ENCODE data around the gene PADI2. TPM values are rescaled to one million over a fixed set of nuclear protein-coding genes. Genes with fewer than 3 reads are reported as not detected.

Gene PADI2
- total RNA-seq, 6 donors from 2014 or later = 1.9 to 25.2 (median 4.9) TPM

DNA sequence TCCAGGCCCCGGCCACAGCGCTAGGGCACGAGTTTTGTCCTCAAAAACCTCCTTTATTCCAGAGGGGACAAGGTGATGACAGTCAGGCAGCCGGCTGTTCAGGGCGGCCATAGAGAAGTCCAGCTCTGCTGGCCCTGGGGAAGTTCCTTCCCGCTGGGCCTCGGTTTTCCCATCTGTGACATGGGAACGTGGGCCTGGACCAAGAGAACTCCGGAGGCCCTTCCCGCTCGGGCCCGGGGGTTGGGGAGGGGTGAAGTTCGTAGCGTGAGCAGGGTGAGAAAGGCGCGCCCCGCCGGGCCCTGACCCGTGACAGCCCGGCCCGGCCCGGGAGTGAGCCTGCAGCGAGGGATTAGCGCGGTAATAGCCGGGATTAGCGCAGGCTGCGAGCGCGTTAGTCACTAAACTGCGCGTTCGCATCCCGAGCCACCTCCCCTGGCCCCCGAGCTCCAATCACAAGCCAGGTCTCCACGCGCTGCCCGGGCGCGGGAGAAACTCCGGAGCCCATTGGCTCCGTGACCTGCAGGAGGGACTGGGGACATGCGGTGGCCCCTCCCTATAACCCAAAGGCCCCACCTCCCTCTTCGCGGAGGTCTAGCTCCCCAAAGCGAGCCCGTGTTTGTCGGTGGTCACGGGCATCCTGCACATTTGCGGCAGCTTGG is 29.8 kb upstream of the PADI2 start:
- TF ChIP-seq POLR2A (IDR thresholded peaks at IDR 0.05) (no peak), EP300 (IDR thresholded peaks at IDR 0.05) (no peak), POLR2AphosphoS5 (IDR thresholded peaks at IDR 0.05) (no peak)
- TF ChIP-seq, protein P1, sequence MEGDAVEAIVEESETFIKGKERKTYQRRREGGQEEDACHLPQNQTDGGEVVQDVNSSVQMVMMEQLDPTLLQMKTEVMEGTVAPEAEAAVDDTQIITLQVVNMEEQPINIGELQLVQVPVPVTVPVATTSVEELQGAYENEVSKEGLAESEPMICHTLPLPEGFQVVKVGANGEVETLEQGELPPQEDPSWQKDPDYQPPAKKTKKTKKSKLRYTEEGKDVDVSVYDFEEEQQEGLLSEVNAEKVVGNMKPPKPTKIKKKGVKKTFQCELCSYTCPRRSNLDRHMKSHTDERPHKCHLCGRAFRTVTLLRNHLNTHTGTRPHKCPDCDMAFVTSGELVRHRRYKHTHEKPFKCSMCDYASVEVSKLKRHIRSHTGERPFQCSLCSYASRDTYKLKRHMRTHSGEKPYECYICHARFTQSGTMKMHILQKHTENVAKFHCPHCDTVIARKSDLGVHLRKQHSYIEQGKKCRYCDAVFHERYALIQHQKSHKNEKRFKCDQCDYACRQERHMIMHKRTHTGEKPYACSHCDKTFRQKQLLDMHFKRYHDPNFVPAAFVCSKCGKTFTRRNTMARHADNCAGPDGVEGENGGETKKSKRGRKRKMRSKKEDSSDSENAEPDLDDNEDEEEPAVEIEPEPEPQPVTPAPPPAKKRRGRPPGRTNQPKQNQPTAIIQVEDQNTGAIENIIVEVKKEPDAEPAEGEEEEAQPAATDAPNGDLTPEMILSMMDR (IDR thresholded peaks at IDR 0.05) = no peak
- WGBS, 2 donors = 27 to 57% methylated on average over 13 to 47 of the region's 50 CpGs

DNA sequence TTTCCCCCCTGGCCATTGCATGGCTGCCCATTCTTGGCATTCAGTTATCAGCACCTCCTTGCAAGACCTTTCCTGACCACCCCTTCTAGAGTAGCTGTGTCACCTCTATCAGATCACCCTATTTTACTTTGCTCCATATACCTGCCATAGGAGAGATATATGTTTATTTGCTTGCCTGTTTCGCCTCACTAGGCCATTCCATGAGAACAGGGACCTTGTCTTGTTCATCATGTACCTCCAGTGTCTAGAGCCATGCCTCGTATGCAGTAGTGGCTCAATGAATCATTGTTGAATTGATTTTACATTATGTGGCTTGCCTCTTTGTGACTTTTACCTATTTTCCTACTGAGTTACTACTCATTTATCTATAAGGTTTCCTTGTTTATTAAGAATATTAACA is 26.4 kb upstream of the PADI2 start:
- TF ChIP-seq POLR2AphosphoS5 (IDR thresholded peaks at IDR 0.05) (no peak), POLR2A (IDR thresholded peaks at IDR 0.05) (no peak), EP300 (IDR thresholded peaks at IDR 0.05) (no peak)
- TF ChIP-seq, protein P1 (IDR thresholded peaks at IDR 0.05) = no peak
- 83 to 84% methylated on average over 2 of the region's 2 CpGs for WGBS, 2 donors
- no peaks in the 10 kb centered on the region for H3K36me3 ChIP-seq
- H3K4me3 ChIP-seq = no peak overlapping the region
- peaks cover 0 to 7% (median 0%) of the 10 kb centered on the region in 4 donors for H3K4me1 ChIP-seq
- H3K9me3 ChIP-seq = no peaks in the 10 kb centered on the region
- ATAC-seq (ENCODE audit: low FRiP score in 2 of 2) (no peak), DNase-seq (no peak)
- H3K27me3 ChIP-seq = peaks cover 0 to 13% (median 0%) of the 10 kb centered on the region in 4 donors
- H3K27ac ChIP-seq = no peak overlapping the region

More for the DNA sequence above, 29.8 kb upstream of the PADI2 start:
- Histone ChIP-seq H3K9me3 (peaks cover 2 to 13% (median 7%) of the 10 kb centered on the region in 4 donors), H3K4me1 (peaks cover 0 to 7% (median 0%) of the 10 kb centered on the region in 4 donors), H3K4me3 (no peak overlapping the region), H3K27ac (no peak overlapping the region), H3K36me3 (no peaks in the 10 kb centered on the region), H3K27me3 (peaks cover 0 to 13% (median 0%) of the 10 kb centered on the region in 4 donors)
- ATAC-seq (ENCODE audit: low FRiP score in 2 of 2) = no peak
- DNase-seq = peak in 1 of 2 donors; percentile 71

DNA sequence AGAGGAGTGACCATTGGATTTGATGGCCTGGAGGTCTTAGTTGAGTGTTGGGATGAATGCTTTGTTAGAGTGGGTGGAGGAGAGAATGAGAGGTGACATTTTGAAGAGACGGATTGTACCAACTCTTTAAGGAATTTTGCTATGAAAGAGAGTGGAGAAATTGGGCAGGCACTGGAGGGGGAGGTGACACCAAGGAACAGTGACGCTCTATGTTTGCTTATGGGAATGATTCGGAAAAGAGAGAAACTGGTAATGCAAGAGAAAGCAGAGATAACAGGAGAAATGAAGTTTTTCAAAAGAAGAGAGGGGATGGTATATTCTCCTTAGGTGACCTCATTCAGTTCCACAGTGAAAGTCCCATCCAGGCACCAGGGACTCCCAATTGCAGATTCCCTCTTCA is 24.5 kb upstream of the PADI2 start:
- Histone ChIP-seq H3K36me3 (no peaks in the 10 kb centered on the region), H3K4me3 (no peak overlapping the region), H3K4me1 (no peaks in the 10 kb centered on the region), H3K9me3 (no peaks in the 10 kb centered on the region), H3K27ac (no peak overlapping the region), H3K27me3 (peaks cover 0 to under 1% (median 0%) of the 10 kb centered on the region in 4 donors)
- TF ChIP-seq EP300 (IDR thresholded peaks at IDR 0.05) (no peak), POLR2AphosphoS5 (IDR thresholded peaks at IDR 0.05) (no peak), POLR2A (IDR thresholded peaks at IDR 0.05) (no peak)
- TF ChIP-seq, protein P1 (IDR thresholded peaks at IDR 0.05) = no peak
- DNase-seq (no peak), ATAC-seq (ENCODE audit: low FRiP score in 2 of 2) (no peak)
- 82 to 88% methylated on average over 3 of the region's 3 CpGs for WGBS, 2 donors

DNA sequence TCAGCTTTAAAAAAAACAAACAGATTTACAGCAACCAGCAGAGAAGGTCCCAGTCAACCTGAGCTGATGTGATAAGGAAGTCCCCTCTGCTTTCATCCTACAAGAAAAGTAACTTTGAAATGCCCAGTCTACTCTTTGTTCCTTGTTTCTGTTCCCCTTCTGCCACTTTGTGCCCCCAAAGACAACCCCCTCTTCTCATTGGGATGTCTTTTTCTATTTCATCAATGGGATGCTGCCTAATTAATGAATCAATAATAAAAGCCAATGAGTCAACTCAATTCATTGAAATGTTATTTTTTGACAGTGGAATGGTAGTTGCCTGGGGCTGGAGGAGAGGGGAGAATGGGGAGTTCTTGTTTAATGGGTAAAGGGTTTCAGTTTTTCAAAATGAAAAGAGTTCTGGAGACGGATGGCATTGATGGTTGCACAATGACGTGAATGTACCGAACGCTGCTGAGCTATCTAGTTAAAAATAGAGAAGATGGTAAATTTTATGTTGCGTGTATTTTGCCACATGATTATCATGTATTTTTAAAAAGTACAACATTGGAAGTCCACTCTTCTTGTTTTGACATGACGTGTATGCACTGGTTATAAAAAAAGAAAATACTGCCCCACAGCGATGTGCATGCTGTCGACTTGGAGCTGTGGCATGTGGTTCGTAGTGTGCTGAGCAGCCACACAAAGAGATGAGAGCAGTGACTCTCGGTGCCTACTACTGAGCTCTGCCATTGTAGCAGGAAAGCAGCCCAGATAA is 22.4 kb upstream of the PADI2 start:
- TF ChIP-seq POLR2A (IDR thresholded peaks at IDR 0.05) (no peak), POLR2AphosphoS5 (IDR thresholded peaks at IDR 0.05) (no peak), EP300 (IDR thresholded peaks at IDR 0.05) (no peak)
- TF ChIP-seq, protein P1 (IDR thresholded peaks at IDR 0.05) = no peak
- H3K27me3 ChIP-seq = no peaks in the 10 kb centered on the region
- H3K4me1 ChIP-seq = no peaks in the 10 kb centered on the region
- 74 to 77% methylated on average over 10 of the region's 10 CpGs for WGBS, 2 donors
- ATAC-seq (ENCODE audit: low FRiP score in 2 of 2) (peak in 1 of 2 donors; percentile 62), DNase-seq (no peak)
- H3K27ac ChIP-seq = no peak overlapping the region
- no peak overlapping the region for H3K4me3 ChIP-seq
- no peaks in the 10 kb centered on the region for H3K36me3 ChIP-seq
- H3K9me3 ChIP-seq = no peaks in the 10 kb centered on the region

All from upper lobe of left lung (tissue), 6 donors.